DND-41 (cell line): ENCODE results near the gene VAMP2.

ENCODE experiments used
- ATAC-seq: fragments of 200-7000 bp; cut with Tn5 transposase; 3 replicates; pipeline ENCODE4 v1.9.1; 2021; ENCODE audit warnings: low read depth; ENCODE audit not compliant: insufficient read depth
- DNase-seq: peaks from one replicate; pipeline ENCODE4 v3.0.0-alpha.2; 2020
- H2AFZ ChIP-seq: 2 replicates; pipeline ENCODE4 v1.6.0; 2012; ENCODE audit warnings: low read depth, low read length
- H3K27ac ChIP-seq: 2 replicates; pipeline ENCODE4 v1.5.1; 2012; ENCODE audit warnings: low read length, inconsistent platforms
- H3K27me3 ChIP-seq: fragments of 200-600 bp; sonication (generic); 2 replicates; pipeline ENCODE4 v1.6.0; 2012; ENCODE audit warnings: low read length, mild to moderate bottlenecking, inconsistent platforms; ENCODE audit not compliant: insufficient read depth, poor library complexity
- H3K36me3 ChIP-seq: 2 replicates; pipeline ENCODE4 v1.5.1; 2012; ENCODE audit warnings: low read length, inconsistent platforms; ENCODE audit not compliant: insufficient read depth
- H3K4me1 ChIP-seq: 2 replicates; pipeline ENCODE4 v1.5.1; 2012; ENCODE audit warnings: mild to moderate bottlenecking, low read length; ENCODE audit not compliant: insufficient read depth
- H3K4me2 ChIP-seq: 2 replicates; pipeline ENCODE4 v1.6.0; 2012; ENCODE audit warnings: mild to moderate bottlenecking, moderate library complexity, low read length, inconsistent platforms; ENCODE audit not compliant: insufficient read depth
- H3K4me3 ChIP-seq, 2 experiments: fragments of 200-600 bp in 1 of 2; shearing (Covaris generic) in 1 of 2; 2 replicates each; pipeline ENCODE4 v1.5.1; 2012 to 2016; ENCODE audit warnings: inconsistent platforms in 2 of 2, low read length in 2 of 2, mild to moderate bottlenecking in 2 of 2, low read depth in 1 of 2, moderate library complexity in 1 of 2
- H3K79me2 ChIP-seq: 2 replicates; pipeline ENCODE4 v1.6.0; 2012; ENCODE audit warnings: low read length, inconsistent platforms; ENCODE audit not compliant: insufficient read depth
- H3K9ac ChIP-seq: 2 replicates; pipeline ENCODE4 v1.6.0; 2012; ENCODE audit warnings: low read depth, mild to moderate bottlenecking, inconsistent platforms, low read length, moderate library complexity
- H3K9me3 ChIP-seq: 2 replicates; pipeline ENCODE4 v1.5.1; 2012; ENCODE audit warnings: low read length, moderate library complexity, mild to moderate bottlenecking, inconsistent platforms; ENCODE audit not compliant: insufficient read depth, severe bottlenecking
- H4K20me1 ChIP-seq: 2 replicates; pipeline ENCODE4 v1.6.0; 2012; ENCODE audit warnings: low read length; ENCODE audit not compliant: insufficient read depth
- CTCF ChIP-seq: IDR thresholded peaks from 2 replicates; pipeline ENCODE4 v1.5.1; 2012; ENCODE audit warnings: borderline replicate concordance, low read length, moderate library complexity, mild to moderate bottlenecking; ENCODE audit not compliant: poor library complexity, severe bottlenecking; ENCODE audit errors: extremely low read depth
- EZH2 ChIP-seq: IDR thresholded peaks from 3 replicates; pipeline ENCODE4 v1.6.1; 2012; ENCODE audit warnings: borderline replicate concordance, low read depth, mild to moderate bottlenecking, moderate library complexity, low read length, inconsistent platforms; ENCODE audit not compliant: severe bottlenecking

Gene VAMP2

GRCh38 chr17:8125154-8125946, 37.4 kb downstream of the VAMP2 start:
- H3K79me2 ChIP-seq, result no peaks in the 10 kb centered on the region
- H3K4me1 ChIP-seq, result peaks cover 66% of the 10 kb centered on the region
- ATAC-seq, result peak; percentile 65
- DNase-seq, result peak; percentile 84
- peak overlapping the region; percentile 78 for H2AFZ ChIP-seq
- peak overlapping the region; percentile 33 to 96 for H3K4me3 ChIP-seq
- H3K9ac ChIP-seq, result peak overlapping the region; percentile 56
- peak overlapping the region; percentile 52 for H3K27ac ChIP-seq
- peaks cover 49% of the 10 kb centered on the region for H3K27me3 ChIP-seq
- peak overlapping the region; percentile 91 for H3K4me2 ChIP-seq
- no peaks in the 10 kb centered on the region for H3K36me3 ChIP-seq
- TF ChIP-seq EZH2 (no peak), CTCF (no peak)
- H3K9me3 ChIP-seq, result no peaks in the 10 kb centered on the region
- H4K20me1 ChIP-seq, result peaks cover 30% of the 10 kb centered on the region; the same call in 1 of the 2 replicates

GRCh38 chr17:8124350-8125153, 38.2 kb downstream of the VAMP2 start:
- H3K79me2 ChIP-seq, result no peaks in the 10 kb centered on the region
- DNase-seq, result no peak
- peak overlapping the region; percentile 33 to 96; a peak in 2 of 4 replicates for H3K4me3 ChIP-seq
- no peak for TF ChIP-seq EZH2
- no peak for TF ChIP-seq CTCF
- H2AFZ ChIP-seq, result peak overlapping the region; percentile 60; the same call in 1 of the 2 replicates
- peak overlapping the region; percentile 56; the same call in 1 of the 2 replicates for H3K9ac ChIP-seq
- H4K20me1 ChIP-seq, result peaks cover 30% of the 10 kb centered on the region; the same call in 1 of the 2 replicates
- no peaks in the 10 kb centered on the region for H3K9me3 ChIP-seq
- H3K27me3 ChIP-seq, result peaks cover 46% of the 10 kb centered on the region
- ATAC-seq, result no peak
- no peak overlapping the region for H3K27ac ChIP-seq
- H3K36me3 ChIP-seq, result no peaks in the 10 kb centered on the region
- H3K4me1 ChIP-seq, result peaks cover 74% of the 10 kb centered on the region
- peak overlapping the region; percentile 91 for H3K4me2 ChIP-seq

GRCh38 chr17:8123695-8124349, 38.9 kb downstream of the VAMP2 start, which contains the start of gene HES7:
Gene HES7, minus strand, starts transcription at chr17:8124106. Its CDS starts 22 bp downstream, at chr17:8124084.
- peak within 1 kb of the TSS in 1 of 2 experiments; percentile 96; a peak in 2 of 4 replicates for H3K4me3 ChIP-seq
- no peak within 1 kb of the TSS for H3K27ac ChIP-seq
- H3K4me1 ChIP-seq, result peaks cover 78% of the 10 kb centered on the region
- H4K20me1 ChIP-seq, result peaks cover 30% of the 10 kb centered on the region; the same call in 1 of the 2 replicates
- H3K4me2 ChIP-seq, result peak within 1 kb of the TSS; percentile 100
- H3K36me3 ChIP-seq, result no peaks in the 10 kb centered on the region
- TF ChIP-seq EZH2 (no peak), CTCF (no peak)
- H3K9me3 ChIP-seq, result no peaks in the 10 kb centered on the region
- peak within 1 kb of the TSS; percentile 60; the same call in 1 of the 2 replicates for H2AFZ ChIP-seq
- DNase-seq (no peak), ATAC-seq (no peak)
- peak within 1 kb of the TSS; percentile 56; the same call in 1 of the 2 replicates for H3K9ac ChIP-seq
- H3K27me3 ChIP-seq, result peaks cover 46% of the 10 kb centered on the region
- H3K79me2 ChIP-seq, result no peaks in the 10 kb centered on the region
